ENCODE measurements around the gene KRTAP9-6. TPM values are rescaled to one million over a fixed set of nuclear protein-coding genes. Genes with fewer than 3 reads are reported as not detected.

The KRTAP9-6 gene
- total RNA-seq, 1 donor from 2014 or later = not detected

Small RNA genes within 50 kb of the gene (small RNA-seq; reads per million reads assigned to genes)
- gene KRTAP9-10P (ENCODE audit: low replicate concordance) = not detected

Other genes with a start within 250 kb of the KRTAP9-6 start
- 14.1 TPM for gene KRTAP1-5, start 238.2 kb upstream of the KRTAP9-6 start, total RNA-seq
- not detected for gene KRTAP1-4, start 235.2 kb upstream of the KRTAP9-6 start, total RNA-seq
- gene KRTAP1-3, start 230.5 kb upstream of the KRTAP9-6 start, total RNA-seq = 12.2 TPM
- gene KRTAP1-1, start 223.9 kb upstream of the KRTAP9-6 start, total RNA-seq = 7.5 TPM
- gene KRTAP2-1, start 218.1 kb upstream of the KRTAP9-6 start, total RNA-seq = 3.4 TPM
- gene KRTAP2-2, start 210.1 kb upstream of the KRTAP9-6 start, total RNA-seq = 6.5 TPM
- 0.30 TPM for gene KRTAP2-3, start 205.3 kb upstream of the KRTAP9-6 start, total RNA-seq
- 3.3 TPM for gene KRTAP2-4, start 199.5 kb upstream of the KRTAP9-6 start, total RNA-seq
- 11.4 TPM for gene KRTAP4-7, start 181.2 kb upstream of the KRTAP9-6 start, total RNA-seq
- 3.1 TPM for gene KRTAP4-8, start 167.2 kb upstream of the KRTAP9-6 start, total RNA-seq
- gene KRTAP4-16, start 163.2 kb upstream of the KRTAP9-6 start, total RNA-seq = not detected
- 5.2 TPM for gene KRTAP4-9, start 160.0 kb upstream of the KRTAP9-6 start, total RNA-seq
- gene KRTAP4-11, start 147.0 kb upstream of the KRTAP9-6 start, total RNA-seq = 0.79 TPM
- gene KRTAP4-12, start 141.2 kb upstream of the KRTAP9-6 start, total RNA-seq = 0.89 TPM
- 4.0 TPM for gene KRTAP4-6, start 124.8 kb upstream of the KRTAP9-6 start, total RNA-seq
- gene KRTAP4-5, start 115.6 kb upstream of the KRTAP9-6 start, total RNA-seq = 1.3 TPM
- 2.2 TPM for gene KRTAP4-4, start 104.6 kb upstream of the KRTAP9-6 start, total RNA-seq
- gene KRTAP4-3, start 97.2 kb upstream of the KRTAP9-6 start, total RNA-seq = 2.0 TPM
- gene KRTAP4-2, start 87.2 kb upstream of the KRTAP9-6 start, total RNA-seq = 1.1 TPM
- gene KRTAP4-1, start 80.5 kb upstream of the KRTAP9-6 start, total RNA-seq = 3.6 TPM
- not detected for gene KRTAP9-1, start 75.5 kb upstream of the KRTAP9-6 start, total RNA-seq
- 6.3 TPM for gene KRTAP9-2, start 38.7 kb upstream of the KRTAP9-6 start, total RNA-seq
- gene KRTAP9-3, start 32.9 kb upstream of the KRTAP9-6 start, total RNA-seq = 7.3 TPM
- 8.5 TPM for gene KRTAP9-8, start 27.4 kb upstream of the KRTAP9-6 start, total RNA-seq
- gene KRTAP9-4, start 15.7 kb upstream of the KRTAP9-6 start, total RNA-seq = 6.5 TPM
- gene KRTAP9-9, start 10.0 kb upstream of the KRTAP9-6 start, total RNA-seq = 2.6 TPM
- not detected for gene KRTAP9-7, start 10.3 kb downstream of the KRTAP9-6 start, total RNA-seq
- gene KRTAP29-1, start 37.5 kb downstream of the KRTAP9-6 start, total RNA-seq = 0.39 TPM
- 4.5 TPM for gene KRTAP16-1, start 43.9 kb downstream of the KRTAP9-6 start, total RNA-seq
- 7.9 TPM for gene KRTAP17-1, start 50.3 kb downstream of the KRTAP9-6 start, total RNA-seq
- gene KRT33A, start 85.5 kb downstream of the KRTAP9-6 start, total RNA-seq = 22.0 TPM
- gene KRT33B, start 104.4 kb downstream of the KRTAP9-6 start, total RNA-seq = 7.7 TPM
- gene KRT34, start 116.9 kb downstream of the KRTAP9-6 start, total RNA-seq = 19.5 TPM
- gene KRT31, start 132.2 kb downstream of the KRTAP9-6 start, total RNA-seq = 52.1 TPM
- gene KRT37, start 159.2 kb downstream of the KRTAP9-6 start, total RNA-seq = 0.99 TPM
- gene KRT38, start 175.6 kb downstream of the KRTAP9-6 start, total RNA-seq = 7.2 TPM
- gene KRT32, start 202.0 kb downstream of the KRTAP9-6 start, total RNA-seq = 28.0 TPM
- gene KRT35, start 215.8 kb downstream of the KRTAP9-6 start, total RNA-seq = 31.5 TPM
- 1.9 TPM for gene KRT36, start 224.5 kb downstream of the KRTAP9-6 start, total RNA-seq
- gene KRT13, start 240.2 kb downstream of the KRTAP9-6 start, total RNA-seq = 2.9 TPM